ENCODE data around the gene BCKDK.
A peak's percentile ranks its signal among the peaks of the same experiment; 100 is the strongest.

BCKDK gene

DNA sequence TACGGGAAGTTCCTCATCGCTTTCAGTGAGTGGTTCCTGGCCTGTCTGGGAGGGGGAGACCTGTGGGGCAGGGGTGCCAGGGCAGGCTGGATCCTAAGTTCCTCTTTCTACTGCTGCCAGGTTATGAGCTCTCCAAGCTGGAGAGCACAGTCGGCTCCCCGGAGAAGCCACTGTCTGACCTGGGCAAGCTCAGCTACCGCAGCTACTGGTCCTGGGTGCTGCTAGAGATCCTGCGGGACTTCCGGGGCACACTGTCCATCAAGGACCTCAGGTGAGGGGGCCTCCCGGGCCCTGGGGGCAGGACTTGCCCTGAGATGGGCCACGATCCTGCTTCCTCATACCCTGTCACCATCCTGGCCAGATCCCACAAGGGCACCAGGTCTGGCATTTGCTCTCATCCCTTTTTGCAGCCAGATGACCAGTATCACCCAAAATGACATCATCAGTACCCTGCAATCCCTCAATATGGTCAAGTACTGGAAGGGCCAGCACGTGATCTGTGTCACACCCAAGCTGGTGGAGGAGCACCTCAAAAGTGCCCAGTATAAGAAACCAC, 22.2 kb downstream of the BCKDK start:
- TF ChIP-seq, protein P1, sequence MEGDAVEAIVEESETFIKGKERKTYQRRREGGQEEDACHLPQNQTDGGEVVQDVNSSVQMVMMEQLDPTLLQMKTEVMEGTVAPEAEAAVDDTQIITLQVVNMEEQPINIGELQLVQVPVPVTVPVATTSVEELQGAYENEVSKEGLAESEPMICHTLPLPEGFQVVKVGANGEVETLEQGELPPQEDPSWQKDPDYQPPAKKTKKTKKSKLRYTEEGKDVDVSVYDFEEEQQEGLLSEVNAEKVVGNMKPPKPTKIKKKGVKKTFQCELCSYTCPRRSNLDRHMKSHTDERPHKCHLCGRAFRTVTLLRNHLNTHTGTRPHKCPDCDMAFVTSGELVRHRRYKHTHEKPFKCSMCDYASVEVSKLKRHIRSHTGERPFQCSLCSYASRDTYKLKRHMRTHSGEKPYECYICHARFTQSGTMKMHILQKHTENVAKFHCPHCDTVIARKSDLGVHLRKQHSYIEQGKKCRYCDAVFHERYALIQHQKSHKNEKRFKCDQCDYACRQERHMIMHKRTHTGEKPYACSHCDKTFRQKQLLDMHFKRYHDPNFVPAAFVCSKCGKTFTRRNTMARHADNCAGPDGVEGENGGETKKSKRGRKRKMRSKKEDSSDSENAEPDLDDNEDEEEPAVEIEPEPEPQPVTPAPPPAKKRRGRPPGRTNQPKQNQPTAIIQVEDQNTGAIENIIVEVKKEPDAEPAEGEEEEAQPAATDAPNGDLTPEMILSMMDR (IDR thresholded peaks at IDR 0.05; ENCODE audit: low read depth, low read length): no peak
- TF ChIP-seq MAX (IDR thresholded peaks at IDR 0.05; ENCODE audit: low read depth, low read length) (no peak), POLR2A (IDR thresholded peaks at IDR 0.05; ENCODE audit: extremely low read depth, insufficient read length) (no peak), MYC (IDR thresholded peaks at IDR 0.05; ENCODE audit: low read depth, low read length) (no peak)
- no peak overlapping the region for H3K4me3 ChIP-seq (ENCODE audit: low read depth, low read length)
- DNase-seq (ENCODE audit: low read depth): peak; percentile 64

GRCh38 chr16:31130899-31131298, 22.7 kb downstream of the BCKDK start:
- TF ChIP-seq MAX (IDR thresholded peaks at IDR 0.05; ENCODE audit: low read depth, low read length) (no peak), POLR2A (IDR thresholded peaks at IDR 0.05; ENCODE audit: extremely low read depth, insufficient read length) (no peak), MYC (IDR thresholded peaks at IDR 0.05; ENCODE audit: low read depth, low read length) (no peak)
- TF ChIP-seq, protein P1 (IDR thresholded peaks at IDR 0.05; ENCODE audit: low read depth, low read length): no peak
- DNase-seq (ENCODE audit: low read depth): no peak
- H3K4me3 ChIP-seq (ENCODE audit: low read depth, low read length): no peak overlapping the region

DNA sequence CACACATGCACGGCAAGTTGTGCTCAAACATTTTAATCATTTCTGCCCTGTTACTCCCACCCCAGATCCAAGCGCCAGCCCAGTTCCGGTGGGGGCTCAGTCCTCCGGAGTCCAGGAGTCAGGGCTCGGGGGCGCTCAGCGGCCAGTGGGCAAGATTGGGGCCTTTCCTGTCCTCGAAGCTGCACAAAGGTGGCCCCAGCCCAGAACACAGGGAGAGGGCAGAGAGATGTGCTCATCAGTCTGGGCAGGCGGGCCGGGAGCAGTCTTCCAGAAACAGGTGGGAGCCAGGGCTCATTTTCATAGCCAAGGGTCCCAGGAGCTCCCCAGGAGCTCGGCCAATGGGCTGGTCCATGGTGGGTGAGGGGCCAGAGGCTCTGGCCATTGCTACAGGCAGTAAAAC, 23.2 kb downstream of the BCKDK start:
- H3K4me3 ChIP-seq (ENCODE audit: low read depth, low read length): no peak overlapping the region
- DNase-seq (ENCODE audit: low read depth): no peak
- TF ChIP-seq MAX (IDR thresholded peaks at IDR 0.05; ENCODE audit: low read depth, low read length) (no peak), POLR2A (IDR thresholded peaks at IDR 0.05; ENCODE audit: extremely low read depth, insufficient read length) (no peak), MYC (IDR thresholded peaks at IDR 0.05; ENCODE audit: low read depth, low read length) (no peak)
- TF ChIP-seq, protein P1 (IDR thresholded peaks at IDR 0.05; ENCODE audit: low read depth, low read length): no peak

GRCh38 chr16:31131841-31132271, 23.7 kb downstream of the BCKDK start:
- no peak overlapping the region for H3K4me3 ChIP-seq (ENCODE audit: low read depth, low read length)
- no peak for DNase-seq (ENCODE audit: low read depth)
- TF ChIP-seq, protein P1 (IDR thresholded peaks at IDR 0.05; ENCODE audit: low read depth, low read length): no peak
- TF ChIP-seq MYC (IDR thresholded peaks at IDR 0.05; ENCODE audit: low read depth, low read length) (no peak), MAX (IDR thresholded peaks at IDR 0.05; ENCODE audit: low read depth, low read length) (no peak), POLR2A (IDR thresholded peaks at IDR 0.05; ENCODE audit: extremely low read depth, insufficient read length) (no peak)

DNA sequence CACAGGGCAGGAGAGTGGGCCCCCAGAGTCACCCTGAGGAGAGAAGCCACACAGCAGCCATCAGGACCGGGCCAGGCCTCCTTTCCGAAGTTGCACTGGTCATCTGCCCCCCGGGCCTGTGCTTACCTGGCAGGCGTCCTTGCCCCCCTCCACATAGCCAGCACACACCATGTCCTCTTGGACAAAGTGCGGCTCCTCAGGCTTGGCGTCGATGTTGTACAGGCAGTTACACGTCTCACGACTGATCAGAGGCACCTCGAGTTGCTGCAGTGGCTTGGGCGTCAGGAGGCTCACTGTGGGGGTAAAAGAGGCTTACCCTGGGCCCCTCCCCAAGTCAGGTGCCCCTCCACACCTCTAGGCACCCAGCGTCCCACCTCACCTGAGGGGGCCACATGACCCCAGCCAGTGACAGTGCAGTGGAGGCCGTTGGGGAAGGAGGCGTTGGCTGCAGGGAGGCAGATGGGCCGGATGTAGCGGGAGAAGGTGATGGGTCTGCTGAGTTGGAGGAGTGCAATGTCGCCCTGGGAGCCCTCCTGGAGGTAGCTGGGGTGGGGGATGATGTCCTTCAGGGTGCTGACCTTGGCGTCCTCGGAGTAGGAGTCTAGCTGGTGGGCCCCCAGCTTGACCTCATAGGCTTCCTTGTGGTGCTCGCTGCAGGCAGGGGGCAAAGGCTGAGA, 24.3 kb downstream of the BCKDK start:
- TF ChIP-seq MYC (IDR thresholded peaks at IDR 0.05; ENCODE audit: low read depth, low read length): no peak
- TF ChIP-seq, protein P1 (IDR thresholded peaks at IDR 0.05; ENCODE audit: low read depth, low read length): no peak
- TF ChIP-seq POLR2A (IDR thresholded peaks at IDR 0.05; ENCODE audit: extremely low read depth, insufficient read length): no peak
- TF ChIP-seq MAX (IDR thresholded peaks at IDR 0.05; ENCODE audit: low read depth, low read length): no peak
- DNase-seq (ENCODE audit: low read depth): no peak
- H3K4me3 ChIP-seq (ENCODE audit: low read depth, low read length): no peak overlapping the region
